Upper lobe of left lung (tissue), 6 donors: ENCODE measurements around the gene AGXT. TPM values are rescaled to one million over a fixed set of nuclear protein-coding genes. Genes with fewer than 3 reads are reported as not detected.
A peak's percentile ranks its signal among the peaks of the same experiment; 100 is the strongest.
"Not testable (repeated sequence)": the region's sequence is repeated elsewhere in the genome, so short reads cannot be mapped to it uniquely, and the experiment has no call there.

Source experiments
- ATAC-seq, 2 donors: fragments of 200-7000 bp; cut with Tn5 transposase; one replicate each; pipeline ENCODE4 v1.9.1; 2022; ENCODE audit warnings: mild to moderate bottlenecking in 2 of 2, moderate library complexity in 2 of 2; ENCODE audit not compliant: low FRiP score in 2 of 2
- DNase-seq, 2 donors: peaks; one replicate each; pipeline ENCODE4 v3.0.0-alpha.2; 2019 to 2020
- H3K27ac ChIP-seq, 4 donors: fragments of 200-600 bp; sonication (generic); one replicate each; pipeline ENCODE4 v1.5.1; 2016 to 2019
- H3K27me3 ChIP-seq, 4 donors: fragments of 200-600 bp; sonication (generic); one replicate each; pipeline ENCODE4 v1.5.1; 2017 to 2019
- H3K36me3 ChIP-seq, 4 donors: fragments of 200-600 bp; sonication (generic); one replicate each; pipeline ENCODE4 v1.5.1; 2016 to 2019
- H3K4me1 ChIP-seq, 4 donors: fragments of 200-600 bp; sonication (generic); one replicate each; pipeline ENCODE4 v1.5.1; 2018 to 2019
- H3K4me3 ChIP-seq, 4 donors: fragments of 200-600 bp; sonication (generic); one replicate each; pipeline ENCODE4 v1.5.1; 2017 to 2019; ENCODE audit warnings: mild to moderate bottlenecking in 2 of 4, moderate library complexity in 1 of 4
- H3K9me3 ChIP-seq, 4 donors: fragments of 200-600 bp; sonication (generic); one replicate each; pipeline ENCODE4 v1.5.1; 2018 to 2019
- EP300 ChIP-seq, 4 donors: sonication (generic); formaldehyde crosslinking; IDR thresholded peaks; one replicate each; pipeline ENCODE4 v1.5.1; 2017; ENCODE audit warnings: antibody characterized with exemption in 4 of 4, control low read depth in 2 of 4
- POLR2A ChIP-seq, 4 donors: fragments of 450-650 bp; IDR thresholded peaks; one replicate each; pipeline ENCODE4 v1.5.1; 2016 to 2017; ENCODE audit warnings: antibody characterized with exemption in 4 of 4, mild to moderate bottlenecking in 2 of 4
- POLR2AphosphoS5 ChIP-seq, 2 donors: sonication (generic); formaldehyde crosslinking; IDR thresholded peaks; one replicate each; pipeline ENCODE4 v1.5.1; 2017; ENCODE audit warnings: antibody characterized with exemption in 2 of 2
- WGBS, 2 donors: methylation state at CpG; one replicate each; pipeline ENCODE4 v1.1.5; 2017 to 2018; 5-methylcytosine and 5-hydroxymethylcytosine counted together
- total RNA-seq, 6 donors: library from RNA; depleted of rRNA in 4 of 6; stranded (reverse); fragments of >200 nt in 4 of 6; gene quantifications; one replicate each; pipeline versions ENCODE4 v1.1.0 to v1.2.1, GENCODE V29; 2016 to 2021
- TF ChIP-seq, protein P1 (sequence below), 6 experiments: fragments of 450-650 bp in 4 of 6; fragments of 200-600 bp in 2 of 6; sonication (generic) in 2 of 6; IDR thresholded peaks; one replicate each; pipeline ENCODE4 v1.5.1; 2016 to 2019; ENCODE audit warnings: antibody characterized with exemption in 6 of 6
- donor health status: DM: no; HTN: no; CAD: no; lungs with moderate emphysema.
- donor health status: DM: no; HTN: yes; CAD: no; lungs with severe emphysema.

The AGXT gene
- total RNA-seq, 6 donors from 2014 or later, result 0.30 to 0.46 (median 0.44) TPM; not detected in 3

DNA sequence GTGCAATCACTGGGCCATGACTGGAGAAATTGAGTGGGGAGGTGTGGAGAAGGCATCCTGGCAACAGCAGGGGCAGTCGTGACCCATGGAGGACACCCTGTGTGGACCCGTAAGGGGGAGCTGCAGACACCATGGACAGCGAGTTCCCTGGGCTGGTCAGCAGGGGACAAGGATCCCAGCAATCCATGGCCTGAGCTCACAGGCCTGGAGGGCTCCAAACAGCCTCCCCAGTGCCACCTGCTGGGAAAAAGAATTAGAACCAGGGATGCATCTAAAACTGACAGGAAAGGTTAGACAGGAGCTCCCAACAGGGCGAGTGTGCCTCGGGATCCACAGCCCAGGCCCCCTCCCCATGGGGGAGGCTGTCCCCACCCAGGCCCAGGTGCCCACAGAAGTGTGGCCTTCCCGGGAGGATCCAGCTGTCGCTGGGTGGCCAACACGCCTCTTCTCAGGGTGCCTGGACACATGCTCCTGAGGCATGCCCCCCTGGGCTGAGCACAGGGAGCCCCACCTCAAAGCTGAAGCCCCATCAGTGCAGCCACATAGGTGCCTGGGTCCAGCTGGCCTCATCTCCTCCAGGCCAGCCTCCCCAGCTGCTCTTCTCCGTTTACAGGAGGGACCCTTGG, 28.1 kb upstream of the AGXT start:
- Histone ChIP-seq H3K27me3 (no peaks in the 10 kb centered on the region), H3K9me3 (no peaks in the 10 kb centered on the region), H3K4me3 (no peak overlapping the region), H3K27ac (no peak overlapping the region), H3K36me3 (no peaks in the 10 kb centered on the region), H3K4me1 (no peaks in the 10 kb centered on the region)
- TF ChIP-seq, protein P1, sequence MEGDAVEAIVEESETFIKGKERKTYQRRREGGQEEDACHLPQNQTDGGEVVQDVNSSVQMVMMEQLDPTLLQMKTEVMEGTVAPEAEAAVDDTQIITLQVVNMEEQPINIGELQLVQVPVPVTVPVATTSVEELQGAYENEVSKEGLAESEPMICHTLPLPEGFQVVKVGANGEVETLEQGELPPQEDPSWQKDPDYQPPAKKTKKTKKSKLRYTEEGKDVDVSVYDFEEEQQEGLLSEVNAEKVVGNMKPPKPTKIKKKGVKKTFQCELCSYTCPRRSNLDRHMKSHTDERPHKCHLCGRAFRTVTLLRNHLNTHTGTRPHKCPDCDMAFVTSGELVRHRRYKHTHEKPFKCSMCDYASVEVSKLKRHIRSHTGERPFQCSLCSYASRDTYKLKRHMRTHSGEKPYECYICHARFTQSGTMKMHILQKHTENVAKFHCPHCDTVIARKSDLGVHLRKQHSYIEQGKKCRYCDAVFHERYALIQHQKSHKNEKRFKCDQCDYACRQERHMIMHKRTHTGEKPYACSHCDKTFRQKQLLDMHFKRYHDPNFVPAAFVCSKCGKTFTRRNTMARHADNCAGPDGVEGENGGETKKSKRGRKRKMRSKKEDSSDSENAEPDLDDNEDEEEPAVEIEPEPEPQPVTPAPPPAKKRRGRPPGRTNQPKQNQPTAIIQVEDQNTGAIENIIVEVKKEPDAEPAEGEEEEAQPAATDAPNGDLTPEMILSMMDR (IDR thresholded peaks at IDR 0.05), result peak in 4 of 6 experiments; percentile 29 to 66 (median 48)
- TF ChIP-seq POLR2AphosphoS5 (IDR thresholded peaks at IDR 0.05), result no peak
- ATAC-seq (peak; percentile 55 to 62), DNase-seq (peak in 1 of 2 donors; percentile 47)
- WGBS, 2 donors, result 35 to 40% methylated on average over 9 of the region's 9 CpGs

GRCh38 chr2:240846309-240846708, 22.3 kb upstream of the AGXT start:
- not testable (repeated sequence) for H3K36me3 ChIP-seq, H3K27ac ChIP-seq, ATAC-seq, H3K4me3 ChIP-seq, DNase-seq, H3K9me3 ChIP-seq, H3K4me1 ChIP-seq, H3K27me3 ChIP-seq
- 90 to 96% methylated on average over 2 of the region's 2 CpGs for WGBS, 2 donors

DNA sequence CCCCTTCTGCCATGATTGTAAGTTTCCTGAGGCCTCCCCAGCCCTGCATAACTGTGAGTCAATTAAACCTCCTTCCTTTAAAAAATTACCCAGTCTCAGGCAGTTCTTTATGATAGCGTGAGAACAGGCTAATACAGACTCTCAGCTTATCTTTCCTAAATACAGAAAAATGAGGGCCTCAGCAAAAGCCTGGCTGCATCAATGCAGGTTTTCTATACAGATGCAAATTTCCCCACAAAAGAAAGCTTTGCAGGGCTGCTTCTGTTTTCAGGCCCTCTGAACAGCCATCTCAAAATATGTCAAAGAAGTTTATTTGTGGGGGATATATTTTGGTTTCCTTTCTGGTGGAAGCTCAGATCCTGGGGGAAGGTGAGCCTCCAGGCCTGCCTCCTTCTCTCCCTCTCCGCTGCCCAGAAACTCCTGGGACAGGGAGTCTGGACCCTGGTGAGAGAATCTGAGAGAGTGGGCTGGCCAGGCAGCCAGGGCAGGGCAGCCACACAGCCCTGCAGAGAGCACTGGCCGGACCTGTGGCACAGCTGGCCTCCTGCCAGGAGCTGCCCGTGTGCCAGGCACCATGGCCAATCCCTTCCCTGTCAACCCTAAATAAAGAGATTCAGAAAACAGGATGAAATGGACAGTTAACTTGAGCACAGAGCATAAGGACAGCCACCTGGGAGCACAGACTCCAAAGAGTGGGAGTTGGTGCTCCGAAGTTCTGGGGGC, 21.6 kb upstream of the AGXT start:
- H3K4me1 ChIP-seq, result peaks cover 0 to 5% (median 0%) of the 10 kb centered on the region in 4 donors
- no peaks in the 10 kb centered on the region for H3K36me3 ChIP-seq
- no peak for ATAC-seq
- H3K27me3 ChIP-seq, result no peaks in the 10 kb centered on the region
- H3K27ac ChIP-seq, result no peak overlapping the region
- DNase-seq, result peak in 1 of 2 donors; percentile 52
- no peak for TF ChIP-seq POLR2A (IDR thresholded peaks at IDR 0.05)
- TF ChIP-seq, protein P1 (IDR thresholded peaks at IDR 0.05), result no peak
- TF ChIP-seq POLR2AphosphoS5 (IDR thresholded peaks at IDR 0.05), result no peak
- TF ChIP-seq EP300 (IDR thresholded peaks at IDR 0.05), result no peak
- H3K4me3 ChIP-seq, result no peak overlapping the region
- no peaks in the 10 kb centered on the region for H3K9me3 ChIP-seq
- 68 to 76% methylated on average over 3 to 5 of the region's 5 CpGs for WGBS, 2 donors

GRCh38 chr2:240847817-240848216, 20.8 kb upstream of the AGXT start:
- no peak for DNase-seq
- no peak overlapping the region for H3K4me3 ChIP-seq
- H3K4me1 ChIP-seq, result peaks cover 0 to 5% (median 0%) of the 10 kb centered on the region in 4 donors
- no peaks in the 10 kb centered on the region for H3K36me3 ChIP-seq
- H3K27me3 ChIP-seq, result no peaks in the 10 kb centered on the region
- TF ChIP-seq EP300 (IDR thresholded peaks at IDR 0.05) (no peak), POLR2A (IDR thresholded peaks at IDR 0.05) (no peak)
- WGBS, 2 donors, result 89% methylated on average over 13 of the region's 13 CpGs
- no peak overlapping the region for H3K27ac ChIP-seq
- no peaks in the 10 kb centered on the region for H3K9me3 ChIP-seq
- no peak for ATAC-seq

GRCh38 chr2:240848900-240849680, 19.5 kb upstream of the AGXT start:
- WGBS, 2 donors, result 73 to 77% methylated on average over 12 of the region's 12 CpGs
- H3K4me1 ChIP-seq, result peaks cover 0 to 5% (median 0%) of the 10 kb centered on the region in 4 donors
- H3K4me3 ChIP-seq, result no peak overlapping the region
- ATAC-seq (no peak), DNase-seq (no peak)
- no peak overlapping the region for H3K27ac ChIP-seq
- no peaks in the 10 kb centered on the region for H3K27me3 ChIP-seq
- TF ChIP-seq, protein P1 (IDR thresholded peaks at IDR 0.05), result no peak
- no peak for TF ChIP-seq POLR2A (IDR thresholded peaks at IDR 0.05)
- TF ChIP-seq EP300 (IDR thresholded peaks at IDR 0.05), result no peak
- no peaks in the 10 kb centered on the region for H3K36me3 ChIP-seq
- peaks cover 0 to 2% (median 0%) of the 10 kb centered on the region in 4 donors for H3K9me3 ChIP-seq
